Astrocyte (in vitro differentiated cells and primary cell): ENCODE data around the gene TRPM3. TPM values are rescaled to one million over a fixed set of nuclear protein-coding genes. Genes with fewer than 3 reads are reported as not detected.

Source experiments
- DNase-seq: peaks from one replicate; pipeline ENCODE4 v3.0.0-alpha.2; 2010; ENCODE audit warnings: low read depth
- FAIRE-seq: peaks from 2 replicates; lab custom pipeline; 2011; peaks lifted over from hg19 to GRCh38; lab: Jason Lieb, UNC
- H2AFZ ChIP-seq: 2 replicates; pipeline ENCODE4 v1.6.0; 2012; ENCODE audit warnings: low read depth, low read length, inconsistent platforms
- H3K27ac ChIP-seq: 2 replicates; pipeline ENCODE4 v1.5.1; 2011; ENCODE audit warnings: low read depth, low read length, inconsistent platforms
- H3K27me3 ChIP-seq: 2 replicates; pipeline ENCODE4 v1.6.0; 2011; ENCODE audit warnings: low read length, inconsistent platforms; ENCODE audit not compliant: insufficient read depth
- H3K36me3 ChIP-seq: 2 replicates; pipeline ENCODE4 v1.5.1; 2011; ENCODE audit warnings: low read length, inconsistent platforms; ENCODE audit not compliant: insufficient read depth
- H3K4me1 ChIP-seq: 2 replicates; pipeline ENCODE4 v1.5.1; 2011; ENCODE audit warnings: low read length, inconsistent platforms; ENCODE audit not compliant: insufficient read depth
- H3K4me2 ChIP-seq: 2 replicates; pipeline ENCODE4 v1.6.0; 2012; ENCODE audit warnings: low read length, inconsistent platforms
- H3K4me3 ChIP-seq: 2 replicates; pipeline ENCODE4 v1.5.1; 2011; ENCODE audit warnings: low read depth, mild to moderate bottlenecking, low read length, inconsistent platforms; ENCODE audit not compliant: insufficient read depth
- H3K79me2 ChIP-seq: 2 replicates; pipeline ENCODE4 v1.6.0; 2012; ENCODE audit warnings: mild to moderate bottlenecking, low read length, inconsistent platforms; ENCODE audit not compliant: insufficient read depth
- H3K9ac ChIP-seq: 2 replicates; pipeline ENCODE4 v1.6.0; 2012; ENCODE audit warnings: mild to moderate bottlenecking, low read length, inconsistent platforms
- H3K9me3 ChIP-seq: 2 replicates; pipeline ENCODE4 v1.5.1; 2012; ENCODE audit warnings: low read depth, mild to moderate bottlenecking, low read length, inconsistent platforms; ENCODE audit not compliant: insufficient read depth
- H4K20me1 ChIP-seq: 2 replicates; pipeline ENCODE4 v1.6.0; 2012; ENCODE audit warnings: low read length, inconsistent platforms; ENCODE audit not compliant: insufficient read depth
- H3K27ac Mint-ChIP-seq: one replicate; pipeline ENCODE4 v1.8.0; 2021; ENCODE audit warnings: mild to moderate bottlenecking, mixed read lengths; ENCODE audit not compliant: unreplicated experiment
- H3K27me3 Mint-ChIP-seq: one replicate; pipeline ENCODE4 v1.8.0; 2021; ENCODE audit warnings: low read depth, mixed read lengths; ENCODE audit not compliant: unreplicated experiment
- H3K36me3 Mint-ChIP-seq: one replicate; pipeline ENCODE4 v1.8.0; 2021; ENCODE audit warnings: low read depth, mixed read lengths; ENCODE audit not compliant: unreplicated experiment
- H3K4me1 Mint-ChIP-seq: one replicate; pipeline ENCODE4 v1.8.0; 2021; ENCODE audit warnings: low read depth, mixed read lengths; ENCODE audit not compliant: unreplicated experiment
- H3K4me3 Mint-ChIP-seq: one replicate; pipeline ENCODE4 v1.8.0; 2021; ENCODE audit warnings: mild to moderate bottlenecking, moderate library complexity, mixed read lengths; ENCODE audit not compliant: unreplicated experiment
- H3K9me3 Mint-ChIP-seq: one replicate; pipeline ENCODE4 v1.8.0; 2021; ENCODE audit warnings: mild to moderate bottlenecking, mixed read lengths; ENCODE audit not compliant: unreplicated experiment
- CTCF ChIP-seq: IDR thresholded peaks from 2 replicates; pipeline ENCODE4 v1.5.1; 2011; ENCODE audit warnings: low read depth, mild to moderate bottlenecking, inconsistent platforms, low read length, moderate library complexity; ENCODE audit not compliant: insufficient read depth
- EZH2 ChIP-seq: IDR thresholded peaks from 2 replicates; pipeline ENCODE4 v1.6.1; 2012; ENCODE audit warnings: mild to moderate bottlenecking, low read length, inconsistent platforms; ENCODE audit not compliant: insufficient read depth
- total RNA-seq: library from RNA; stranded (reverse); gene quantifications from 2 replicates; pipeline ENCODE4 v1.2.1, GENCODE V29; 2021

TRPM3 gene
- total RNA-seq, 1 donor from 2014 or later: 0.14 TPM

- H3K4me2 ChIP-seq: peak overlapping the region; percentile 21
- FAIRE-seq (no peak), DNase-seq (no peak)
- H3K27me3 ChIP-seq: no peaks in the 10 kb centered on the region
- H3K4me3 ChIP-seq: no peak overlapping the region
- H3K9ac ChIP-seq: no peak overlapping the region
- no peaks in the 10 kb centered on the region for H3K27me3 Mint-ChIP-seq
- peaks cover 9% of the 10 kb centered on the region for H3K4me1 Mint-ChIP-seq
- H4K20me1 ChIP-seq: no peaks in the 10 kb centered on the region
- no peaks in the 10 kb centered on the region for H3K36me3 ChIP-seq
- no peaks in the 10 kb centered on the region for H3K9me3 ChIP-seq
- peak overlapping the region; percentile 61 for H3K27ac ChIP-seq
- H3K4me1 ChIP-seq: peaks cover 26% of the 10 kb centered on the region
- no peak for TF ChIP-seq EZH2
- TF ChIP-seq CTCF: no peak
- H3K79me2 ChIP-seq: no peaks in the 10 kb centered on the region
- H3K36me3 Mint-ChIP-seq: no peaks in the 10 kb centered on the region
- H3K9me3 Mint-ChIP-seq: no peaks in the 10 kb centered on the region
- H3K4me3 Mint-ChIP-seq: no peak overlapping the region
- no peak overlapping the region for H3K27ac Mint-ChIP-seq
- no peak overlapping the region for H2AFZ ChIP-seq
These were observed 197.5 kb downstream of the TRPM3 start for GRCh38 chr9:70923961-70924360.

- H3K9ac ChIP-seq: no peak overlapping the region
- no peaks in the 10 kb centered on the region for H4K20me1 ChIP-seq
- no peaks in the 10 kb centered on the region for H3K36me3 ChIP-seq
- H2AFZ ChIP-seq: peak overlapping the region; percentile 61
- peak overlapping the region; percentile 31 for H3K4me2 ChIP-seq
- TF ChIP-seq CTCF (no peak), EZH2 (no peak)
- no peaks in the 10 kb centered on the region for H3K79me2 ChIP-seq
- H3K4me3 Mint-ChIP-seq: no peak overlapping the region
- H3K4me1 ChIP-seq: peaks cover 26% of the 10 kb centered on the region
- H3K27me3 ChIP-seq: no peaks in the 10 kb centered on the region
- no peaks in the 10 kb centered on the region for H3K36me3 Mint-ChIP-seq
- DNase-seq (peak; percentile 71), FAIRE-seq (peak; percentile 92)
- H3K9me3 Mint-ChIP-seq: peaks cover 1% of the 10 kb centered on the region
- H3K9me3 ChIP-seq: no peaks in the 10 kb centered on the region
- peaks cover 9% of the 10 kb centered on the region for H3K4me1 Mint-ChIP-seq
- H3K27me3 Mint-ChIP-seq: no peaks in the 10 kb centered on the region
- H3K27ac ChIP-seq: peak overlapping the region; percentile 41
- peak overlapping the region; percentile 71 for H3K27ac Mint-ChIP-seq
- H3K4me3 ChIP-seq: no peak overlapping the region
These were observed 200.3 kb downstream of the TRPM3 start for GRCh38 chr9:70921136-70921535.

- H3K4me3 Mint-ChIP-seq: no peak overlapping the region
These were observed 204.1 kb downstream of the TRPM3 start for GRCh38 chr9:70917277-70917676.

More at GRCh38 chr9:70917277-70917676, 204.1 kb downstream of the TRPM3 start:
- H3K27ac ChIP-seq: no peak overlapping the region
- H3K27me3 ChIP-seq: no peaks in the 10 kb centered on the region
- no peak overlapping the region for H3K9ac ChIP-seq
- Mint-ChIP-seq H3K9me3 (peaks cover 1% of the 10 kb centered on the region), H3K27ac (no peak overlapping the region), H3K27me3 (no peaks in the 10 kb centered on the region), H3K4me1 (peaks cover 9% of the 10 kb centered on the region), H3K36me3 (no peaks in the 10 kb centered on the region)
- DNase-seq: no peak
- H3K79me2 ChIP-seq: no peaks in the 10 kb centered on the region
- no peak for FAIRE-seq
- TF ChIP-seq CTCF: no peak
- TF ChIP-seq EZH2: no peak
- no peak overlapping the region for H3K4me2 ChIP-seq
- H3K4me3 ChIP-seq: no peak overlapping the region
- H4K20me1 ChIP-seq: no peaks in the 10 kb centered on the region
- no peak overlapping the region for H2AFZ ChIP-seq
- H3K36me3 ChIP-seq: no peaks in the 10 kb centered on the region
- H3K9me3 ChIP-seq: no peaks in the 10 kb centered on the region
- peaks cover 8% of the 10 kb centered on the region for H3K4me1 ChIP-seq
